Breast epithelium (tissue), 3 donors: ENCODE results near the gene SCML1.

Experiments used
- POLR2AphosphoS5 ChIP-seq, 3 donors: sonication (generic); formaldehyde crosslinking; IDR thresholded peaks; one replicate each; pipeline ENCODE4 v1.6.1; 2017; ENCODE audit warnings: antibody characterized with exemption in 3 of 3
- TF ChIP-seq, protein P1 (sequence below), 3 donors: fragments of 450-650 bp; IDR thresholded peaks; one replicate each; pipeline ENCODE4 v1.5.1; 2016 to 2017; ENCODE audit warnings: antibody characterized with exemption in 3 of 3, mild to moderate bottlenecking in 3 of 3, moderate library complexity in 3 of 3

DNA sequence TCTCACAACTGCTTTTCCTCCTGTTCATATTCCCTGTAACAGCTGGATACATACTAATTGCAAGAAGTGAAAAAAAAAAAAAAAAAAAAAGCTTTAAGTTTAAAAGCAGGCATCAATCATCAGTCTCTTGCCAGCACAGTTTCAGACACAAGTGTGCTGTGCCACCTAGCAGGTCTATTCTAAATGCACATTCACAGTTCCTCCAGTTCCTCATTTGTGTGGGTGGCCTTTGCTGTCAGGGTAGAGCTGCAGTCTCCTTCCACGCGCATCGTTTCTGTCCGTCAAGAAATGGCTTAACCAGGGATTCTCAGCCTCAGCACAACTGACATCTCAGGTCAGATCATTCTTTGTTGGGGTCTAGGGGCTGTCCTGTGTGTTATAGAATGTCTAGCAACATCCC lies 61.6 kb downstream of the SCML1 start:
- TF ChIP-seq, protein P1, sequence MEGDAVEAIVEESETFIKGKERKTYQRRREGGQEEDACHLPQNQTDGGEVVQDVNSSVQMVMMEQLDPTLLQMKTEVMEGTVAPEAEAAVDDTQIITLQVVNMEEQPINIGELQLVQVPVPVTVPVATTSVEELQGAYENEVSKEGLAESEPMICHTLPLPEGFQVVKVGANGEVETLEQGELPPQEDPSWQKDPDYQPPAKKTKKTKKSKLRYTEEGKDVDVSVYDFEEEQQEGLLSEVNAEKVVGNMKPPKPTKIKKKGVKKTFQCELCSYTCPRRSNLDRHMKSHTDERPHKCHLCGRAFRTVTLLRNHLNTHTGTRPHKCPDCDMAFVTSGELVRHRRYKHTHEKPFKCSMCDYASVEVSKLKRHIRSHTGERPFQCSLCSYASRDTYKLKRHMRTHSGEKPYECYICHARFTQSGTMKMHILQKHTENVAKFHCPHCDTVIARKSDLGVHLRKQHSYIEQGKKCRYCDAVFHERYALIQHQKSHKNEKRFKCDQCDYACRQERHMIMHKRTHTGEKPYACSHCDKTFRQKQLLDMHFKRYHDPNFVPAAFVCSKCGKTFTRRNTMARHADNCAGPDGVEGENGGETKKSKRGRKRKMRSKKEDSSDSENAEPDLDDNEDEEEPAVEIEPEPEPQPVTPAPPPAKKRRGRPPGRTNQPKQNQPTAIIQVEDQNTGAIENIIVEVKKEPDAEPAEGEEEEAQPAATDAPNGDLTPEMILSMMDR (IDR thresholded peaks at IDR 0.05): no peak
- no peak for TF ChIP-seq POLR2AphosphoS5 (IDR thresholded peaks at IDR 0.05)
